Measurements from ENCODE around the gene TENM3.

GRCh38 chr4:182246401-182247205 is 3.4 kb downstream of the TENM3 start:
- TF ChIP-seq, protein P1, sequence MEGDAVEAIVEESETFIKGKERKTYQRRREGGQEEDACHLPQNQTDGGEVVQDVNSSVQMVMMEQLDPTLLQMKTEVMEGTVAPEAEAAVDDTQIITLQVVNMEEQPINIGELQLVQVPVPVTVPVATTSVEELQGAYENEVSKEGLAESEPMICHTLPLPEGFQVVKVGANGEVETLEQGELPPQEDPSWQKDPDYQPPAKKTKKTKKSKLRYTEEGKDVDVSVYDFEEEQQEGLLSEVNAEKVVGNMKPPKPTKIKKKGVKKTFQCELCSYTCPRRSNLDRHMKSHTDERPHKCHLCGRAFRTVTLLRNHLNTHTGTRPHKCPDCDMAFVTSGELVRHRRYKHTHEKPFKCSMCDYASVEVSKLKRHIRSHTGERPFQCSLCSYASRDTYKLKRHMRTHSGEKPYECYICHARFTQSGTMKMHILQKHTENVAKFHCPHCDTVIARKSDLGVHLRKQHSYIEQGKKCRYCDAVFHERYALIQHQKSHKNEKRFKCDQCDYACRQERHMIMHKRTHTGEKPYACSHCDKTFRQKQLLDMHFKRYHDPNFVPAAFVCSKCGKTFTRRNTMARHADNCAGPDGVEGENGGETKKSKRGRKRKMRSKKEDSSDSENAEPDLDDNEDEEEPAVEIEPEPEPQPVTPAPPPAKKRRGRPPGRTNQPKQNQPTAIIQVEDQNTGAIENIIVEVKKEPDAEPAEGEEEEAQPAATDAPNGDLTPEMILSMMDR (IDR thresholded peaks at IDR 0.05): no peak
- no peak for TF ChIP-seq POLR2A (IDR thresholded peaks at IDR 0.05)

Measured in testis (tissue), 2 donors.